Vagina (tissue), 2 donors: ENCODE measurements around the gene KANSL3. TPM values are rescaled to one million over a fixed set of nuclear protein-coding genes. Genes with fewer than 3 reads are reported as not detected.
A peak's percentile ranks its signal among the peaks of the same experiment; 100 is the strongest.

Source experiments
- DNase-seq, 2 donors: peaks; one replicate each; pipeline ENCODE4 v3.0.0-alpha.2; 2017; ENCODE audit errors: extremely low spot score in 2 of 2
- H3K27ac ChIP-seq: fragments of 200-600 bp; sonication (generic); one replicate; pipeline ENCODE4 v1.5.1; 2019
- H3K27me3 ChIP-seq: fragments of 200-600 bp; sonication (generic); one replicate; pipeline ENCODE4 v1.5.1; 2019
- H3K36me3 ChIP-seq, 2 donors: fragments of 200-600 bp; sonication (generic); one replicate each; pipeline ENCODE4 v1.5.1; 2017 to 2019
- H3K4me1 ChIP-seq: fragments of 200-600 bp; sonication (generic); one replicate; pipeline ENCODE4 v1.5.1; 2019
- H3K4me3 ChIP-seq, 2 donors: fragments of 200-600 bp; sonication (generic); 1 replicate in 1 of 2; 2 replicates in 1 of 2; pipeline ENCODE4 v1.5.1; 2016 to 2019
- H3K9me3 ChIP-seq: fragments of 200-600 bp; sonication (generic); one replicate; pipeline ENCODE4 v1.5.1; 2019
- CTCF ChIP-seq, 3 experiments: fragments of 450-650 bp in 2 of 3; fragments of 200-600 bp in 1 of 3; sonication (generic) in 1 of 3; IDR thresholded peaks; one replicate each; pipeline ENCODE4 v1.5.1; 2017 to 2019; ENCODE audit warnings: antibody characterized with exemption in 3 of 3, mild to moderate bottlenecking in 2 of 3, moderate library complexity in 2 of 3
- POLR2A ChIP-seq, 2 donors: fragments of 450-650 bp; IDR thresholded peaks; one replicate each; pipeline ENCODE4 v1.6.1; 2017; ENCODE audit warnings: antibody characterized with exemption in 2 of 2, mild to moderate bottlenecking in 2 of 2, moderate library complexity in 2 of 2
- POLR2AphosphoS5 ChIP-seq, 2 donors: sonication (generic); formaldehyde crosslinking; IDR thresholded peaks; one replicate each; pipeline ENCODE4 v1.9.0; 2017; ENCODE audit warnings: antibody characterized with exemption in 2 of 2, mild to moderate bottlenecking in 2 of 2, low read depth in 1 of 2; ENCODE audit not compliant: insufficient read depth in 1 of 2
- intact Hi-C: fragments of 100-400 bp; cut with DNase I; formaldehyde crosslinking; loops from one replicate; pipeline ENCODE4 v1.15.1; 2023
- total RNA-seq: library from RNA; depleted of rRNA; stranded (reverse); fragments of >200 nt; gene quantifications from one replicate; pipeline ENCODE4 v1.2.3, GENCODE V29; 2016

Gene KANSL3
- total RNA-seq, 1 donor from 2014 or later, result 41.7 TPM

GRCh38 chr2:96633641-96634040 is 4.5 kb downstream of the KANSL3 start:
- H3K9me3 ChIP-seq, result no peaks in the 10 kb centered on the region
- no peak for DNase-seq
- intact Hi-C loops, result loop anchor here (10.0 kb wide), 4 partner anchors 99 to 221 kb away; partner anchors contain the start of genes ANKRD39, ARID5A and CNNM4
- H3K27ac ChIP-seq, result no peak overlapping the region
- H3K4me1 ChIP-seq, result peaks cover 47% of the 10 kb centered on the region
- TF ChIP-seq POLR2AphosphoS5 (IDR thresholded peaks at IDR 0.05; ENCODE audit: insufficient read depth in 1 of 2, low read depth in 1 of 2) (no peak), POLR2A (IDR thresholded peaks at IDR 0.05) (no peak), CTCF (IDR thresholded peaks at IDR 0.05) (no peak)
- no peak overlapping the region for H3K4me3 ChIP-seq
- H3K36me3 ChIP-seq, result peaks cover 0 to 41% of the 10 kb centered on the region in 2 donors
- no peaks in the 10 kb centered on the region for H3K27me3 ChIP-seq

GRCh38 chr2:96631804-96632435 is 6.2 kb downstream of the KANSL3 start:
- Histone ChIP-seq H3K27me3 (no peaks in the 10 kb centered on the region), H3K4me1 (peaks cover 58% of the 10 kb centered on the region), H3K4me3 (no peak overlapping the region), H3K27ac (no peak overlapping the region), H3K9me3 (no peaks in the 10 kb centered on the region), H3K36me3 (peaks cover 0 to 54% of the 10 kb centered on the region in 2 donors)
- DNase-seq, result no peak
- no peak for TF ChIP-seq POLR2A (IDR thresholded peaks at IDR 0.05)
- TF ChIP-seq CTCF (IDR thresholded peaks at IDR 0.05), result no peak
- no peak for TF ChIP-seq POLR2AphosphoS5 (IDR thresholded peaks at IDR 0.05; ENCODE audit: insufficient read depth in 1 of 2, low read depth in 1 of 2)
- intact Hi-C loops, result loop anchor here (10.0 kb wide), 4 partner anchors 97 to 223 kb away; partner anchors contain the start of genes ANKRD39, ARID5A and CNNM4

- Histone ChIP-seq H3K4me1 (peaks cover 36% of the 10 kb centered on the region), H3K27me3 (no peaks in the 10 kb centered on the region), H3K9me3 (no peaks in the 10 kb centered on the region), H3K4me3 (no peak overlapping the region), H3K36me3 (peaks cover 0 to 39% of the 10 kb centered on the region in 2 donors), H3K27ac (peak overlapping the region; percentile 10)
- no peak for TF ChIP-seq POLR2AphosphoS5 (IDR thresholded peaks at IDR 0.05; ENCODE audit: insufficient read depth in 1 of 2, low read depth in 1 of 2)
- no peak for TF ChIP-seq POLR2A (IDR thresholded peaks at IDR 0.05)
- TF ChIP-seq CTCF (IDR thresholded peaks at IDR 0.05), result no peak
- no peak for DNase-seq
- intact Hi-C loops, result no loop called here
Observed at GRCh38 chr2:96626553-96626942, 11.6 kb downstream of the KANSL3 start.

- H3K27me3 ChIP-seq, result no peaks in the 10 kb centered on the region
- H3K4me1 ChIP-seq, result peaks cover 36% of the 10 kb centered on the region
- H3K9me3 ChIP-seq, result no peaks in the 10 kb centered on the region
- H3K4me3 ChIP-seq, result no peak overlapping the region
- peaks cover 0 to 33% of the 10 kb centered on the region in 2 donors for H3K36me3 ChIP-seq
- H3K27ac ChIP-seq, result peak overlapping the region; percentile 10
- intact Hi-C loops, result no loop called here
- no peak for TF ChIP-seq POLR2AphosphoS5 (IDR thresholded peaks at IDR 0.05; ENCODE audit: insufficient read depth in 1 of 2, low read depth in 1 of 2)
- TF ChIP-seq POLR2A (IDR thresholded peaks at IDR 0.05), result no peak
- TF ChIP-seq CTCF (IDR thresholded peaks at IDR 0.05), result no peak
- no peak for DNase-seq
Observed at GRCh38 chr2:96625571-96626552, 12.2 kb downstream of the KANSL3 start.
